H1 (cell line): ENCODE measurements around the gene ECPAS. TPM values are rescaled to one million over a fixed set of nuclear protein-coding genes. Genes with fewer than 3 reads are reported as not detected.

Experiments used
- CTCF ChIA-PET: fragments of 300-600 bp; sonication (Branson Sonifier 250); formaldehyde crosslinking; loops from one replicate; lab custom pipeline; 2021; ENCODE audit not compliant: partially characterized antibody; lab: Charles Lee
- POLR2A ChIA-PET: fragments of 300-600 bp; sonication (Branson Sonifier 250); formaldehyde crosslinking; loops from one replicate; lab custom pipeline; 2021; ENCODE audit warnings: inconsistent platforms; ENCODE audit not compliant: partially characterized antibody; lab: Charles Lee
- DNase-seq, 2 experiments: peaks; one replicate each; pipeline versions ENCODE4 v3.0.0 to v3.0.0-alpha.2; 2010 to 2022; ENCODE audit warnings: low spot score in 2 of 2, low read depth in 1 of 2, mixed read lengths in 1 of 2
- FAIRE-seq: peaks from 2 replicates; lab custom pipeline; 2011; peaks lifted over from hg19 to GRCh38; lab: Jason Lieb, UNC
- H2AFZ ChIP-seq: 2 replicates; pipeline ENCODE4 v1.8.1; 2012; ENCODE audit warnings: low read length, inconsistent platforms
- H2AK5ac ChIP-seq: 2 replicates; pipeline ENCODE4 v1.6.1; 2013; ENCODE audit warnings: low read depth, low read length
- H2BK120ac ChIP-seq: replicated peaks from 2 replicates; pipeline ENCODE3; 2013; ENCODE audit warnings: low read depth, low read length, inconsistent platforms
- H2BK12ac ChIP-seq: 2 replicates; pipeline ENCODE4 v1.6.1; 2013; ENCODE audit warnings: low read depth, low read length
- H2BK15ac ChIP-seq: 2 replicates; pipeline ENCODE4 v1.6.1; 2013; ENCODE audit warnings: low read length
- H2BK20ac ChIP-seq: 2 replicates; pipeline ENCODE4 v1.6.1; 2013; ENCODE audit warnings: low read length
- H2BK5ac ChIP-seq: 2 replicates; pipeline ENCODE4 v1.6.1; 2013; ENCODE audit warnings: low read depth, low read length
- H3K14ac ChIP-seq: 2 replicates; pipeline ENCODE4 v1.6.1; 2013; ENCODE audit warnings: inconsistent platforms; ENCODE audit not compliant: insufficient read length
- H3K18ac ChIP-seq: 2 replicates; pipeline ENCODE4 v1.6.1; 2013; ENCODE audit warnings: low read length; ENCODE audit errors: extremely low read depth
- H3K23ac ChIP-seq: 2 replicates; pipeline ENCODE4 v1.6.1; 2013; ENCODE audit warnings: inconsistent platforms; ENCODE audit not compliant: insufficient read length
- H3K23me2 ChIP-seq: 2 replicates; pipeline ENCODE4 v1.6.1; 2013; ENCODE audit warnings: low read depth, low read length
- H3K27ac ChIP-seq: 2 replicates; pipeline ENCODE4 v1.6.1; 2011; ENCODE audit warnings: low read depth, low read length, inconsistent platforms
- H3K27me3 ChIP-seq, 4 experiments: replicated peaks in 1 of 4; 1 replicate in 1 of 4; 2 replicates in 3 of 4; pipeline versions ENCODE4 v1.6.1 to v1.8.1; 2011 to 2013; ENCODE audit warnings: low read length in 3 of 4, mild to moderate bottlenecking in 3 of 4, inconsistent platforms in 2 of 4, mixed read lengths in 2 of 4, moderate library complexity in 1 of 4; ENCODE audit not compliant: control insufficient read depth in 3 of 4, insufficient read depth in 3 of 4; ENCODE audit errors: extremely low read depth in 1 of 4
- H3K36me3 ChIP-seq, 4 experiments: 2 replicates each; pipeline versions ENCODE4 v1.6.1 to v1.8.1; 2011 to 2013; ENCODE audit warnings: mild to moderate bottlenecking in 4 of 4, low read length in 3 of 4, moderate library complexity in 2 of 4, control low read depth in 1 of 4, inconsistent platforms in 1 of 4; ENCODE audit not compliant: insufficient read depth in 4 of 4, control insufficient read depth in 2 of 4
- H3K4ac ChIP-seq: replicated peaks from 2 replicates; pipeline ENCODE3; 2013; ENCODE audit warnings: low read length, low read depth, mixed read lengths, inconsistent platforms; ENCODE audit not compliant: insufficient read length
- H3K4me1 ChIP-seq, 4 experiments: replicated peaks in 1 of 4; 1 replicate in 1 of 4; 2 replicates in 3 of 4; pipeline versions ENCODE4 v1.6.1 to v1.8.1; 2011 to 2013; ENCODE audit warnings: low read length in 3 of 4, inconsistent platforms in 2 of 4, mixed read lengths in 1 of 4; ENCODE audit not compliant: insufficient read depth in 4 of 4, control insufficient read depth in 3 of 4
- H3K4me2 ChIP-seq, 2 experiments: 2 replicates each; pipeline versions ENCODE4 v1.6.1 to v1.8.1; 2011 to 2013; ENCODE audit warnings: low read depth in 2 of 2, low read length in 2 of 2, control low read depth in 1 of 2, inconsistent platforms in 1 of 2, mild to moderate bottlenecking in 1 of 2; ENCODE audit not compliant: insufficient read depth in 1 of 2
- H3K4me3 ChIP-seq, 4 experiments: fragments of 200-600, 300-600 bp in 1 of 4; sonication (generic), shearing (Covaris generic), sonication (Bioruptor Twin) in 1 of 4; 2 replicates each; pipeline versions ENCODE4 v1.5.1 to v1.8.1; 2011 to 2016; ENCODE audit warnings: low read length in 4 of 4, low read depth in 3 of 4, control low read depth in 2 of 4, inconsistent platforms in 2 of 4, mild to moderate bottlenecking in 2 of 4, mixed read lengths in 1 of 4, moderate library complexity in 1 of 4; ENCODE audit not compliant: insufficient read depth in 2 of 4; ENCODE audit errors: extremely low read depth in 1 of 4
- H3K56ac ChIP-seq: replicated peaks from 2 replicates; pipeline ENCODE3; 2013; ENCODE audit warnings: low read depth, mild to moderate bottlenecking, mixed read lengths, low read length, inconsistent platforms; ENCODE audit not compliant: insufficient read length
- H3K79me1 ChIP-seq: 2 replicates; pipeline ENCODE4 v1.6.1; 2013; ENCODE audit warnings: low read depth, low read length, control low read depth
- H3K79me2 ChIP-seq, 2 experiments: 2 replicates each; pipeline versions ENCODE4 v1.6.1 to v1.8.1; 2012 to 2013; ENCODE audit warnings: low read length in 2 of 2, mild to moderate bottlenecking in 2 of 2, inconsistent platforms in 1 of 2; ENCODE audit not compliant: insufficient read depth in 2 of 2, control insufficient read depth in 1 of 2
- H3K9ac ChIP-seq, 4 experiments: replicated peaks in 1 of 4; 1 replicate in 1 of 4; 2 replicates in 3 of 4; pipeline versions ENCODE4 v1.6.1 to v1.8.1; 2011 to 2013; ENCODE audit warnings: low read depth in 3 of 4, low read length in 3 of 4, control low read depth in 2 of 4, mild to moderate bottlenecking in 2 of 4, moderate library complexity in 2 of 4, inconsistent platforms in 1 of 4; ENCODE audit errors: extremely low read depth in 1 of 4
- H3K9me3 ChIP-seq, 2 experiments: 2 replicates each; pipeline versions ENCODE4 v1.6.1 to v1.8.1; 2012 to 2013; ENCODE audit warnings: mild to moderate bottlenecking in 2 of 2, moderate library complexity in 2 of 2, control low read depth in 1 of 2, inconsistent platforms in 1 of 2, low read depth in 1 of 2, low read length in 1 of 2, mixed read lengths in 1 of 2; ENCODE audit not compliant: insufficient read depth in 2 of 2
- H4K20me1 ChIP-seq, 2 experiments: replicated peaks in 1 of 2; 2 replicates each; pipeline versions ENCODE3 to v1.8.1; 2011 to 2013; ENCODE audit warnings: inconsistent platforms in 2 of 2, low read length in 2 of 2, mild to moderate bottlenecking in 1 of 2; ENCODE audit not compliant: insufficient read depth in 2 of 2, control insufficient read depth in 1 of 2
- H4K5ac ChIP-seq: 2 replicates; pipeline ENCODE4 v1.6.1; 2013; ENCODE audit warnings: low read length, low read depth, mixed read lengths, inconsistent platforms; ENCODE audit not compliant: insufficient read length
- H4K8ac ChIP-seq: 2 replicates; pipeline ENCODE4 v1.8.0; 2013; ENCODE audit warnings: mild to moderate bottlenecking, moderate library complexity, low read length, inconsistent platforms; ENCODE audit not compliant: insufficient read depth; ENCODE audit errors: extremely low read depth
- H4K91ac ChIP-seq: replicated peaks from 2 replicates; pipeline ENCODE3; 2013; ENCODE audit warnings: low read length, mixed read lengths, inconsistent platforms; ENCODE audit not compliant: insufficient read length
- ASH2L ChIP-seq: fragments of 200-600, 300-600 bp; sonication (generic); IDR thresholded peaks from one replicate; pipeline ENCODE4 v1.7.1; 2017; ENCODE audit warnings: low read length
- BRCA1 ChIP-seq: IDR thresholded peaks from 2 replicates; pipeline ENCODE4 v1.6.1; 2012; ENCODE audit warnings: low read depth, low read length, improper control_type of control experiment
- CBX8 ChIP-seq: fragments of 300-800, 300-1000 bp; sonication (generic); IDR thresholded peaks from 2 replicates; pipeline ENCODE4 v1.7.1; 2016; ENCODE audit warnings: low read depth, low read length, borderline replicate concordance
- EZH2 ChIP-seq: fragments of 200-600 bp; sonication (generic); IDR thresholded peaks from 2 replicates; pipeline ENCODE4 v1.7.1; 2012; ENCODE audit warnings: low read depth, mild to moderate bottlenecking, moderate library complexity, low read length, inconsistent platforms; ENCODE audit not compliant: severe bottlenecking
- MAX ChIP-seq: IDR thresholded peaks from 2 replicates; pipeline ENCODE4 v1.6.1; 2012; ENCODE audit warnings: inconsistent platforms
- PHF8 ChIP-seq: fragments of 200-600 bp; sonication (generic); conservative IDR thresholded peaks from 2 replicates; pipeline ENCODE4 v1.7.1; 2012; ENCODE audit warnings: low read depth, mild to moderate bottlenecking, inconsistent platforms, low read length, moderate library complexity
- POU5F1 ChIP-seq: IDR thresholded peaks from 2 replicates; pipeline ENCODE4 v1.6.1; 2011; ENCODE audit warnings: low read depth, mild to moderate bottlenecking, low read length, moderate library complexity
- SIN3A ChIP-seq, 2 experiments: IDR thresholded peaks in 1 of 2; conservative IDR thresholded peaks in 1 of 2; 2 replicates each; pipeline ENCODE4 v1.6.1; 2011 to 2012; ENCODE audit warnings: low read length in 2 of 2, improper control_type of control experiment in 1 of 2, low read depth in 1 of 2, mild to moderate bottlenecking in 1 of 2
- SP4 ChIP-seq: IDR thresholded peaks from 2 replicates; pipeline ENCODE4 v1.6.1; 2012; ENCODE audit warnings: low read length, inconsistent platforms
- WGBS, 2 experiments: shearing (Covaris generic) in 1 of 2; methylation state at CpG; one replicate each; pipeline versions ENCODE4 v1.1.6 to v1.1.7; 2013 to 2015; ENCODE audit warnings: low lambda C conversion rate in 2 of 2, mixed read lengths in 2 of 2, inconsistent platforms in 1 of 2, low coverage in 1 of 2, missing lambda C conversion rate in 1 of 2; ENCODE audit not compliant: insufficient replicate concordance in 2 of 2, insufficient coverage in 1 of 2, insufficient read length in 1 of 2; ENCODE audit errors: extremely low coverage in 1 of 2, missing lambda C conversion rate in 1 of 2; 5-methylcytosine and 5-hydroxymethylcytosine counted together
- polyA plus RNA-seq, 7 experiments: library from polyadenylated mRNA; depleted of rRNA in 3 of 7; stranded (reverse) in 5 of 7; unstranded in 2 of 7; fragments of >200 nt in 5 of 7; fragments of 200-250 nt in 2 of 7; gene quantifications; 1 replicate in 5 of 7; 2 replicates in 1 of 7; 4 replicates in 1 of 7; pipeline versions ENCODE4 v1.2.1 to v1.2.3, GENCODE V29; 2011 to 2013; ENCODE audit warnings: missing spikeins in 2 of 7, mixed read lengths in 2 of 7
- total RNA-seq: library from RNA; stranded (reverse); fragmentation: NEBNext Ultra II Directional; extraction: Animal tissue kit (Norgen Biotek cat#: 25700); gene quantifications from 2 replicates; pipeline ENCODE4 v1.2.1, GENCODE V29; 2021

Gene ECPAS
- total and polyA plus RNA-seq, 2 of the 8 experiments (the other 6 are each of a cell fraction or from before 2014, with no cell fraction given) = 20.9 to 131 TPM

GRCh38 chr9:111431684-111432083, 52.5 kb downstream of the ECPAS start:
- WGBS, 2 experiments = 96% methylated on average over 3 of the region's 3 CpGs; no CpG with 5 or more reads in 1 of the 2 experiments
- no peak overlapping the region for H2AFZ ChIP-seq
- H3K27me3 ChIP-seq = no peaks in the 10 kb centered on the region
- H2BK20ac ChIP-seq = no peak overlapping the region
- no peak overlapping the region for H3K56ac ChIP-seq
- H3K4me2 ChIP-seq = no peak overlapping the region
- no peak overlapping the region for H3K4me3 ChIP-seq
- H2BK120ac ChIP-seq = no peak overlapping the region
- no peak overlapping the region for H4K91ac ChIP-seq
- no peak overlapping the region for H2AK5ac ChIP-seq
- H3K4ac ChIP-seq = no peak overlapping the region
- no peak overlapping the region for H2BK15ac ChIP-seq
- no peak overlapping the region for H3K23ac ChIP-seq
- POLR2A ChIA-PET = interaction anchor here (1.0 to 1.2 kb wide), 2 partner anchors 11 to 19 kb away, joined by 3 read pairs; no protein-coding TSS in a partner anchor
- H3K23me2 ChIP-seq = no peaks in the 10 kb centered on the region
- CTCF ChIA-PET = interaction anchor here (0.6 kb wide), 1 partner anchor 41 kb away, joined by 3 read pairs; no protein-coding TSS in a partner anchor
- H3K4me1 ChIP-seq = no peaks in the 10 kb centered on the region
- H3K18ac ChIP-seq = no peak overlapping the region
- no peak overlapping the region for H3K27ac ChIP-seq
- no peaks in the 10 kb centered on the region for H4K20me1 ChIP-seq
- H3K36me3 ChIP-seq = peaks cover 2 to 56% (median 28%) of the 10 kb centered on the region in 4 experiments; a peak in 7 of 8 replicates
- H4K8ac ChIP-seq = no peak overlapping the region
- no peak overlapping the region for H3K9ac ChIP-seq
- H4K5ac ChIP-seq = no peak overlapping the region
- H3K9me3 ChIP-seq = no peaks in the 10 kb centered on the region
- DNase-seq = no peak
- H2BK12ac ChIP-seq = no peak overlapping the region
- no peaks in the 10 kb centered on the region for H3K79me2 ChIP-seq
- no peak overlapping the region for H3K14ac ChIP-seq
- H2BK5ac ChIP-seq = no peak overlapping the region
- no peak for FAIRE-seq
- H3K79me1 ChIP-seq = no peaks in the 10 kb centered on the region
- TF ChIP-seq EZH2 (no peak), PHF8 (no peak), POU5F1 (no peak), CBX8 (no peak), SIN3A (conservative IDR thresholded peaks at IDR 0.05 in 1 of 2, IDR thresholded peaks at IDR 0.05 in 1 of 2; ENCODE audit: low read depth in 1 of 2, low read length in 2 of 2) (no peak), MAX (no peak), ASH2L (no peak), SP4 (no peak), BRCA1 (no peak)
